ENCODE measurements around the gene DLG3. TPM values are rescaled to one million over a fixed set of nuclear protein-coding genes. Genes with fewer than 3 reads are reported as not detected.

Gene DLG3
- total RNA-seq (2022; extraction: Qiagen RNA extraction; ENCODE audit: low read depth) = 2.9 to 5.0 TPM (median 3.1 TPM) in 5 replicates

GRCh38 chrX:70444326-70444945, at the start of gene DLG3:
DLG3 (plus strand) TSS chrX:70444835; CDS start chrX:70445202, 367 bp downstream.

GRCh38 chrX:70422851-70423341, 21.7 kb upstream of the DLG3 start, which contains the start of gene GDPD2:
GDPD2 (plus strand) TSS chrX:70423314; CDS start chrX:70424985, 1,671 bp downstream.

Other genes with a start within 250 kb of the DLG3 start
- not detected in 5 replicates for gene AWAT1, start 210.2 kb upstream of the DLG3 start, total RNA-seq (2022; extraction: Qiagen RNA extraction; ENCODE audit: low read depth)
- 0.06 TPM in 1 of 5 replicates, not detected in the others for gene P2RY4, start 184.6 kb upstream of the DLG3 start, total RNA-seq (2022; extraction: Qiagen RNA extraction; ENCODE audit: low read depth)
- gene ARR3, start 176.5 kb upstream of the DLG3 start, total RNA-seq (2022; extraction: Qiagen RNA extraction; ENCODE audit: low read depth) = not detected in 5 replicates
- gene RAB41, start 162.7 kb upstream of the DLG3 start, total RNA-seq (2022; extraction: Qiagen RNA extraction; ENCODE audit: low read depth) = not detected in 5 replicates
- 86.7 to 102 TPM (median 88.6 TPM) in 5 replicates for gene PDZD11, start 154.9 kb upstream of the DLG3 start, total RNA-seq (2022; extraction: Qiagen RNA extraction; ENCODE audit: low read depth)
- 24.2 to 29.0 TPM (median 27.9 TPM) in 5 replicates for gene KIF4A, start 154.7 kb upstream of the DLG3 start, total RNA-seq (2022; extraction: Qiagen RNA extraction; ENCODE audit: low read depth)
- gene GDPD2, start 21.5 kb upstream of the DLG3 start, total RNA-seq (2022; extraction: Qiagen RNA extraction; ENCODE audit: low read depth) = 0.06 TPM in 1 of 5 replicates, not detected in the others

Measured in A549 treated with RU486 at 1 μM for 4 hours (cell line).